Middle frontal gyrus (tissue), 1 donor: Measurements from ENCODE around the gene AK4.
A peak's percentile ranks its signal among the peaks of the same experiment; 100 is the strongest.

Source experiments
- DNase-seq: peaks from one replicate; pipeline ENCODE4 v3.0.0-alpha.2; 2015; ENCODE audit warnings: low spot score; ENCODE audit errors: extremely low spot score

AK4 gene

DNA sequence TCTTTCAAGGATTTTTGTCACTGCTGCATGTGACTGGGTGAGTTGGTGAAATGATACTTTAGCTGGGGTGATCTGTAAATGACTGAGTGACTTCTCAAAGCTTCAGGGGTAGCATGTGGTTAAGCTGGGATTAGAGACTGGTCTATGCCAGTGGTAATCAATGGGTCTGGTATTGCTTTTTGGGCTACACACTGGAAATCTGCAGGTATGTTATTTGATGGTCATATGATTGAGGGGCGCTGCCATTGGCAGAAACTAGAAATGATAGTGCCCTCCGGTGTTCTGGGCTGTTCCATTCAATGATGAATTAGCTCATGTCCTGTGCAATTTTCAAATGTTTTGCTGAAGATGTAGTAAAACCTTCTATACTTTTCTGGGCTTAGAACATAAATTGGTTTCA is 121.6 kb downstream of the AK4 start:
- no peak for DNase-seq

DNA sequence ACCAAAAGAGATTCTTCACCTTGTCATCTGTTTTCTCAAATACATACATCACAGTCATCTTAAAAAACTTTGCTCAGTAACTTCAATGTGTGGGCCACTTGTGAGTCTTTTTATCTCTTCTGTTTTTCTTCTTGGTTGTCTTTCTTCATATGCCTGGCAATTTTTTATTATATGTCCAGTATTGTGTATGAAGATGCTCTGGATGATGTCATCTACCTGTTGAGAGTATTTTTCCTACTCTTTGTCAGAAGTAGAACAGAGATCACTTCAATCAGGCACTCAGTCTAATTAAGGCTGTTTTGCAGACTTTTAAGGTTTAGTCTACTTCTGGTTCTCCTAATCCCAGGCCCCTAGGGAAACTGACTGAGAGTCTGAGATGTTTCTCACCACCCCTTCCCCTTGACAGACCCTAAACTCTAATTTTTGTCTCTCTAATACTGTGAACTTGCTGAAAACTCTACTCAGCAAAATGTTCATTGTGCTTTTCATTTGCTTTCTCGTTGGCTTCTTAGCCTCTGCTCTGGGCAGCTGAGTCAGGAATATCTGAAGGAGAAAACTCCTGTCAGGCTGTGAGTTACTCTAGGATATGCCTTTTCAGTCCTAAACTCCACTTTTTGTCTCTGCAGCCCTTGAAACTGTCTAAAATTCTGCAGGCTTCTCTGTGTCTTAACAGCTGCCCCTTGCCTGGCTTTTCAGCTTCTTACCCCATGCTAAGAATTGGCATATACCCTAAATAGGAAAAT is 128.4 kb downstream of the AK4 start:
- DNase-seq, result no peak

- no peak for DNase-seq
Observed at GRCh38 chr1:65277605-65278347, 129.8 kb downstream of the AK4 start.

DNA sequence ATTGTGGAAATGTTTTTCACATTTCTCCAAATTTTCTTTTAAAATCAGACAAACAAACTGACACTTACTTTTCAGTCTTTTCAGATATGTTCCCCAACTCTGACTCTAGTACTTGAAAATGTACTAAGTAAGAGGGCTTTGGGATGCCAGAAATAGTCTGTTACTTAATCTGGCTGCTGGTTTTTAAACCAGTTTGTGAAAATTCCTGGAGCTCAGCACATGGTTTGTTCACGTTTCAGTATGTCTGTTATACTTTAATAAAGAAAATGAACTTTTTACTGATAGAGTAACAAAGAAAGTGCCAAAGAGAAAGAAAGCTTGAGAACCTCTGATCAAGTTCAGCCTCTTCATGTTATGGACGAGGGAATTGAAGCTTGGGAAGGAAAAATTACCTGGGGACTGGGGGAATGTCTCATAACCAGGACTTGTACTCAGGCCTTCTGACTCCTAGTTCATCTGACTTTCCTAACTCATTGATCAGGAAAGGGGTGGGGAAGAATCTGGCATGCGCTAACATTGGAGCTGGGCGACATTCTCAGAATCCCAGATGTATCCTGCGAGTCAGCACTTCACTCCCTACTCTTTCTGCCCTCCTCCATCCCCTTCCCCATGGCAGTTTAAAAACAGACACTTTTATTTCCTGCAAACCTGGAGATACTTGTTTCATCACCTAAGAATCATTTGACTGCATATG is 130.5 kb downstream of the AK4 start:
- DNase-seq, result peak; percentile 6

GRCh38 chr1:65279070-65279779 is 131.2 kb downstream of the AK4 start:
- DNase-seq, result no peak
